Activated CD8-positive, alpha-beta memory T cell treated with anti-CD3 and anti-CD28 coated beads for 4 hours (primary cell): ENCODE results near the gene PITX1.
"Not testable (repeated sequence)": the region's sequence is repeated elsewhere in the genome, so short reads cannot be mapped to it uniquely, and the experiment has no call there.

ENCODE experiments used
- DNase-seq, 2 donors: peaks; one replicate each; pipeline ENCODE4 v3.0.0-alpha.2; 2020; ENCODE audit warnings: low read depth in 2 of 2

PITX1 gene

GRCh38 chr5:135033901-135034235 lies at the start of gene PITX1:
PITX1 (minus strand) TSS chr5:135034228; CDS start chr5:135033881, 347 bp downstream.
- DNase-seq: no peak

GRCh38 chr5:135083334-135083733 lies 49.3 kb upstream of the PITX1 start:
- DNase-seq: not testable (repeated sequence)

- DNase-seq: no peak
Measured at GRCh38 chr5:135081240-135081639, 47.2 kb upstream of the PITX1 start.

- no peak for DNase-seq
Measured at GRCh38 chr5:135079760-135080159, 45.7 kb upstream of the PITX1 start.

- DNase-seq: no peak
Measured at GRCh38 chr5:135079099-135079681, 45.2 kb upstream of the PITX1 start.

- DNase-seq: no peak
Measured at GRCh38 chr5:135076801-135077200, 42.8 kb upstream of the PITX1 start.

GRCh38 chr5:135076051-135076491 lies 42.0 kb upstream of the PITX1 start:
- DNase-seq: no peak

- DNase-seq: no peak
Measured at GRCh38 chr5:135075621-135076020, 41.6 kb upstream of the PITX1 start.

GRCh38 chr5:135073761-135074345 lies 39.8 kb upstream of the PITX1 start:
- DNase-seq: no peak

GRCh38 chr5:135072387-135073281 lies 38.6 kb upstream of the PITX1 start:
- DNase-seq: no peak

GRCh38 chr5:135071311-135071710 lies 37.3 kb upstream of the PITX1 start:
- no peak for DNase-seq

- DNase-seq: no peak
Measured at GRCh38 chr5:135069895-135070657, 36.0 kb upstream of the PITX1 start.

GRCh38 chr5:135069016-135069770 lies 35.2 kb upstream of the PITX1 start:
- no peak for DNase-seq

GRCh38 chr5:135067587-135067986 lies 33.6 kb upstream of the PITX1 start:
- DNase-seq: no peak

- no peak for DNase-seq
Measured at GRCh38 chr5:135066781-135067180, 32.8 kb upstream of the PITX1 start.

- no peak for DNase-seq
Measured at GRCh38 chr5:135065306-135066265, 31.6 kb upstream of the PITX1 start.

GRCh38 chr5:135064235-135064570 lies 30.2 kb upstream of the PITX1 start:
- no peak for DNase-seq

- no peak for DNase-seq
Measured at GRCh38 chr5:135063511-135064234, 29.6 kb upstream of the PITX1 start.

GRCh38 chr5:135063056-135063445 lies 29.0 kb upstream of the PITX1 start:
- no peak for DNase-seq
